Measurements from ENCODE around the gene NCK2.

The NCK2 gene

GRCh38 chr2:105926960-105927678 lies 182.4 kb downstream of the NCK2 start:
- Histone ChIP-seq H3K4me3 (ENCODE audit: low read length) (no peak overlapping the region), H3K36me3 (ENCODE audit: control insufficient read depth, low read length) (no peaks in the 10 kb centered on the region), H3K9me3 (ENCODE audit: control insufficient read depth, insufficient read depth, low read length) (no peaks in the 10 kb centered on the region), H3K27me3 (ENCODE audit: control insufficient read depth, low read length) (no peaks in the 10 kb centered on the region), H3F3A (ENCODE audit: control insufficient read depth, insufficient read depth) (no peaks in the 10 kb centered on the region), H3K79me2 (ENCODE audit: control insufficient read depth, low read length) (no peaks in the 10 kb centered on the region), H3K27ac (ENCODE audit: low read depth, low read length) (no peak overlapping the region), H3K4me2 (ENCODE audit: low read length) (no peak overlapping the region), H3K4me1 (ENCODE audit: control insufficient read depth, low read length) (no peaks in the 10 kb centered on the region), H4K20me1 (ENCODE audit: control insufficient read depth, insufficient read depth, low read depth, low read length) (no peaks in the 10 kb centered on the region), H3K9me2 (replicated peaks; ENCODE audit: control insufficient read depth, low read length) (no peaks in the 10 kb centered on the region)
- TF ChIP-seq CTCF (IDR thresholded peaks at IDR 0.05; ENCODE audit: low read depth, low read length, poor library complexity, severe bottlenecking) = no peak
- no peak for TF ChIP-seq EZH2phosphoT487 (IDR thresholded peaks at IDR 0.05; ENCODE audit: borderline replicate concordance, low read length)

DNA sequence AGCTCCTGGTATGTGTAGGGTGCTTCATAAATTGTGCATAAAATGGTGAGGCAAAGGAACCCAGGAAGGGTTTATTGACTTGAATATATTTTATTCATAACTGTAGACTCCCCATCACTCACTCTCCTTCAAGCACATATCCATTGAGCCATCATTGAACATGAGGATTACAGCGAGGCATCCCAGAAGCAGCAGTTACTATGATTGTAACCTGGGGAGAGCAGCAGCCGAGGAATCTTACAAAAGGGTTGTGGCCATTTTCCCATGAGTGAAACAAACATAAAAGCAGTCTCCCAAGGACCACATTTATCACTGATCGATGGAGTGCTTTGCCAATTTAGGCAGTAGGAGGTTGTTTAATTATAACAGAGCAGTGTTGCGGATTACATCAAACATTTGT lies 183.4 kb downstream of the NCK2 start:
- Histone ChIP-seq H3K4me2 (ENCODE audit: low read length) (no peak overlapping the region), H4K20me1 (ENCODE audit: control insufficient read depth, insufficient read depth, low read depth, low read length) (no peaks in the 10 kb centered on the region), H3F3A (ENCODE audit: control insufficient read depth, insufficient read depth) (no peaks in the 10 kb centered on the region), H3K27ac (ENCODE audit: low read depth, low read length) (no peak overlapping the region), H3K27me3 (ENCODE audit: control insufficient read depth, low read length) (no peaks in the 10 kb centered on the region), H3K4me3 (ENCODE audit: low read length) (no peak overlapping the region), H3K9me2 (replicated peaks; ENCODE audit: control insufficient read depth, low read length) (no peaks in the 10 kb centered on the region), H3K9me3 (ENCODE audit: control insufficient read depth, insufficient read depth, low read length) (no peaks in the 10 kb centered on the region), H3K79me2 (ENCODE audit: control insufficient read depth, low read length) (no peaks in the 10 kb centered on the region), H3K4me1 (ENCODE audit: control insufficient read depth, low read length) (no peaks in the 10 kb centered on the region), H3K36me3 (ENCODE audit: control insufficient read depth, low read length) (no peaks in the 10 kb centered on the region)
- TF ChIP-seq EZH2phosphoT487 (IDR thresholded peaks at IDR 0.05; ENCODE audit: borderline replicate concordance, low read length) (no peak), CTCF (IDR thresholded peaks at IDR 0.05; ENCODE audit: low read depth, low read length, poor library complexity, severe bottlenecking) (no peak)

DNA sequence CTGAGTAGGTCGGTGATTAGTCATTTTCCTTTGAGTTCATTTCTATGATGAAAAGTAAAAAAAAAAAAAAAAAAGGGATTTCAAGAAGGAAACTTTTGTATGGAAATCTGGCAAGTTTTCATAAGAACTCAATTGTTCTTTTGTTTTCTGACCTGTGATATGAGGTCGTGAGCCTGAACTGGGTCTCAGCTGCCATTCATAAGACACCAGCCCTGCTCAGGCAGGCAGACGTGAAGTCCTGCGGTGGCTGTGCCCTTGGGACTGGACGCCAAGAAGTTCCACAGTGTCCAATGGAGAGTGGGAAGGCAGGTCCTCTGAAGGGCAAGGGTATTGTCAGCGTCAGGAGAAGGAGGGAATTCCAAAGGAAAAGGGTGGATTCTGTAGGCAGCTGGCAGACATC lies 183.9 kb downstream of the NCK2 start:
- peaks cover under 1% of the 10 kb centered on the region; the same call in 1 of the 2 replicates for H3K9me3 ChIP-seq (ENCODE audit: control insufficient read depth, insufficient read depth, low read length)
- no peaks in the 10 kb centered on the region for H3K36me3 ChIP-seq (ENCODE audit: control insufficient read depth, low read length)
- no peaks in the 10 kb centered on the region for H3K27me3 ChIP-seq (ENCODE audit: control insufficient read depth, low read length)
- H3F3A ChIP-seq (ENCODE audit: control insufficient read depth, insufficient read depth) = no peaks in the 10 kb centered on the region
- no peaks in the 10 kb centered on the region for H4K20me1 ChIP-seq (ENCODE audit: control insufficient read depth, insufficient read depth, low read depth, low read length)
- no peak overlapping the region for H3K27ac ChIP-seq (ENCODE audit: low read depth, low read length)
- no peak for TF ChIP-seq EZH2phosphoT487 (IDR thresholded peaks at IDR 0.05; ENCODE audit: borderline replicate concordance, low read length)
- no peak for TF ChIP-seq CTCF (IDR thresholded peaks at IDR 0.05; ENCODE audit: low read depth, low read length, poor library complexity, severe bottlenecking)
- H3K4me1 ChIP-seq (ENCODE audit: control insufficient read depth, low read length) = no peaks in the 10 kb centered on the region
- H3K4me3 ChIP-seq (ENCODE audit: low read length) = no peak overlapping the region
- H3K9me2 ChIP-seq (replicated peaks; ENCODE audit: control insufficient read depth, low read length) = no peaks in the 10 kb centered on the region
- H3K79me2 ChIP-seq (ENCODE audit: control insufficient read depth, low read length) = no peaks in the 10 kb centered on the region
- H3K4me2 ChIP-seq (ENCODE audit: low read length) = no peak overlapping the region

All from DOHH2 (cell line).